GM03348 (cell line): ENCODE measurements around the gene STXBP3.
A peak's percentile ranks its signal among the peaks of the same experiment; 100 is the strongest.
"Not testable (repeated sequence)": the region's sequence is repeated elsewhere in the genome, so short reads cannot be mapped to it uniquely, and the experiment has no call there.

Experiments
- DNase-seq: peaks from one replicate; pipeline ENCODE4 v3.0.0; 2012; ENCODE audit warnings: low spot score

Gene STXBP3

DNA sequence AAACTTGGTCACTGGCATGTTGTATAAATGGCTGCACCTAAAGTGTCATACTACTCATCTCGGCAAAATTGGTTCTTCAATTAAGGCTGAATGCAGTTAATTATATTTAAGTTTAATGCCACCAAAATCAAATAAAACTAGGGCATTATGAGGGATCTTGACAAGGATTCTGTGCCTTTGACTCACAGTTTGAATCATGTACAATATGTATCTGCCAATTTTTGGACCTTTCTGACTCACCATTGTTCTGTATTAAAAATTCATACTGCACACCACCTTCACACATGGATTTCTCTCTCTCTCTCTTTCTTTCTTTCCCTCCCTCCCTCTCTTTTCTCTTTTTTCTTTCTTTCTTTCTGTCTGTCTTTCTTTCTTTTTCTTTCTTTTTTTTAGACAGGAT lies 14.1 kb upstream of the STXBP3 start:
- peak; percentile 47 for DNase-seq

GRCh38 chr1:108734171-108734865 lies 12.2 kb upstream of the STXBP3 start:
- DNase-seq, result no peak

GRCh38 chr1:108742253-108742652 lies 4.2 kb upstream of the STXBP3 start:
- DNase-seq, result no peak

DNA sequence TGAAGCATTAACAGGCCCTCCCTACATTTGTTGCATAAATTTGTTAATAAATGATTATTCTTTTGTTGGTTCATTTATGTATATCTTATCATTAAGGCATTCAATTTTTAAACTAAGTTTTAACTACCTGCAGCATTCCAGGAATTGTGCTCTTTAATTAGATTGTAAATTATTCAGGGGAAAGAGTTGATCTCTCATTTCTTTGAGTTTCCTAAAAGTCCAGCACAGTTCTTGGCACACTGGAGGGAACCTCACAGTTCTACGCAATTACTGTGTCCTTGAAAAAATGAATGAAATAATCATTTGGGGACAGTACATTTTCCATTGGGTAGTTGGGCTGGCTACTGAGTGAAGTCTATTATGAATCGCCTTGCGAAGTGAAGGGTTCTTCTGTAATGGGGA lies 493 bp upstream of the STXBP3 start:
- DNase-seq, result no peak

GRCh38 chr1:108747171-108747850 lies 837 bp downstream of the STXBP3 start:
- DNase-seq, result peak; percentile 89

- DNase-seq, result no peak
Measured at GRCh38 chr1:108747898-108748297, 1.4 kb downstream of the STXBP3 start.

DNA sequence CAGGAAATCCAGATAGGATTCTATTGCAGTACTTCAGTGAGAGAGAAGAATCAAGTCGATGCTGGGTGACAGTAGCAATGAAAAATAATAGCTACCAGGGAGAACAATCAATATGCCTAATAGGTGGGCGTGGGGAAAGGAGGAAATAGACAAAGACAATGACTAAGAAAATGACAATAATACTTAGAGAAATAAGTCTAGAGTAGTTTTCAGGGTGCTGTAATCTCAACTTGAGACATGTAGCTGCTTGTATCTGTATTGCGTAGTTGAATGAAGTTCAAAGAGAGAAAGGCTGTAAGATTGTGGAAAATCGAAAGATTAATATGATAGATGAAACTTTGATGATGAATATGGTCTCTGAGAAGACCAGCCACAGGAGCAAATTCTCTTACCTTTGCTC lies 2.6 kb downstream of the STXBP3 start:
- DNase-seq, result no peak

- DNase-seq, result no peak
Measured at GRCh38 chr1:108750476-108751181, 4.2 kb downstream of the STXBP3 start.

DNA sequence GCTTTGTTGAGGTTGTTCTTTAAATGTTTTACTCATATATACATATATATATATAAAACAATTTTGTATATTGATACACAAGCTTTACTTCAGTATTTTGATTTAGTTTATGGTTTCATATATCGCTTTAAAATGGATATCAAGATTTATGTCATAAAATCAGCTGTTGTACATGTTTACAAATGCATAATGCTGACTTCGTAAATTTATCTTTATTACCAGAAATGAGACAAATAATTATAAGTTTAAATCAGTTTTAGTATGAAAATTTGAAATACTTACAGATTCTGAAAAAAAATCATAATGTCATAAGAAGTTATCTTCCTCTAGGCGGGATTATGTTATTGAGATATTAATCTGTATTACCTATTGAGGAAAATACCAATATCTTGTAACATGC lies 6.9 kb downstream of the STXBP3 start:
- DNase-seq, result no peak

- no peak for DNase-seq
Measured at GRCh38 chr1:108758796-108759195, 12.3 kb downstream of the STXBP3 start.

GRCh38 chr1:108767115-108767514 lies 20.6 kb downstream of the STXBP3 start:
- DNase-seq, result no peak

GRCh38 chr1:108767708-108768107 lies 21.2 kb downstream of the STXBP3 start:
- DNase-seq, result no peak

GRCh38 chr1:108777839-108778238 lies 31.4 kb downstream of the STXBP3 start:
- no peak for DNase-seq

- DNase-seq, result no peak
Measured at GRCh38 chr1:108779455-108779854, 33.0 kb downstream of the STXBP3 start.

- DNase-seq, result no peak
Measured at GRCh38 chr1:108780937-108781574, 34.6 kb downstream of the STXBP3 start.

DNA sequence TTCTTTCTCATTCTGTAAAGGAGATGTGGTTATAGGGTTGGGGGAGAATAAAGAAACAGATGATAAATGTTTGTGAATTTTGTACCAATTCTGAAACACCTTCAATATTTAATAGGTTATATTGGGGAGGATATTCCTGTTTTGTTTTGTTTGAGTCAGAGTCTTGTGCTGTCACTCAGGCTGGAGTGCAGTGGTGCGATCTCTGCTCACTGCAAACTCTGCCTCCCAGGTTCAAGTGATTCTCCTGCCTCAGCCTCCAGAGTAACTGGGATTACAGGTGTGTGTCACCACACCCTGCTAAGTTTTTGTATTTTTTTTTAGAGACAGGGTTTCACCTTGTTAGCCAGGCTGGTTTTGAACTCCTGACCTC lies 35.1 kb downstream of the STXBP3 start:
- not testable (repeated sequence) for DNase-seq

GRCh38 chr1:108785264-108785663 lies 38.8 kb downstream of the STXBP3 start:
- no peak for DNase-seq

DNA sequence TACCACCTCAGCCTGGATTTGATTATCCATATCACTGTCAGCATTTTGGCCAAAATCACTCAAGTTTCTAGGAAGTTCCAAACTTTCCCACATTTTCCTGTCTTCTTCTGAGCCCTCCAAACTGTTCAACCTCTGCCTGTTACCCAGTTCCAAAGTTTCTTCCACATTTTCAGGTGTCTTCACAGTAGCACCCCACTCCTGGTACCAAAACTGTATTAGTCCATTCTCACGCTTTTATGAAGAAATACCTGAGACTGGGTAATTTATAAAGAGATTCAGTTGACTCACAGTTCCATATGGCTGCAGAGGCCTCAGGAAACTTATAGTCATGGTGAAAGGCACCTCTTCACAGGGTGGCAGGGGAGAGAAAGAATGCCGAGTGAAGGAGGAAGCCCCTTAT lies 39.4 kb downstream of the STXBP3 start:
- no peak for DNase-seq

GRCh38 chr1:108791790-108792189 lies 45.3 kb downstream of the STXBP3 start:
- no peak for DNase-seq

GRCh38 chr1:108792420-108792819 lies 45.9 kb downstream of the STXBP3 start:
- no peak for DNase-seq

DNA sequence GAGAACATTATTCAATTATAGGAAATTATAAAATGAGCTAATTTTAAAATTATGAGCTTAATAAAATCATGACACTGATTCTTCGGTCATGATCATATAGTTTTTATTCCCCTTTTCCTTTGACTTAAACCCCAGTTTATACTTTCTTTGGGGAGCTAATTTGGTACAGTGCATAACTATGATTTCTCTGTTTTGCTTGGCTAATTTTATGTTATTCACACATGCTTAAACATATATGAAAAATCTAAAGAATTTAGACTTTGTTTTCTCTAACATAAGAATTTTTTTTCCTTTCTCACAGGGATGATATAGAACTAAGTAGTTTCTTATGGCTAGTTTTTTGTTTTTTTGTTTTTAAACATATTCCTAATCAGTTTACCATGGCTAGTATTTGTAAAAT lies 52.5 kb downstream of the STXBP3 start:
- no peak for DNase-seq

DNA sequence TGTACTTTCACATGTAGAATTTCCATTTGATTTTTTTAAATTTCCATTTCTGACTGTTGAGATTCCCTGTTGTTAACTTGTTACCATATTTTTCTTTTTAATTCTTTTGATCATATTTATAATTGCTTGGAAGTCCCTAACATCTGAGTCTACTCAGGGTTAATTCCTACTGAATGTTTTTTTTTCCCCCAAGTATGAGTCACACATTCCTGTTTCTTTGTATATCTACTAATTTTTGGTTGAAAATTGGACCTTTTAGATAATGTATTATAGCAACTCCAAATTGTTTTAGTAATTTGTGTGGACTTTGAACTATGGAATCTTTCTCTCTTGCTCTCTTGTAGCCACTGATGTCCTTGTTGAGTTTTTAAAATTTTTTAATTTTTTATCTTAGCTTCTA lies 54.6 kb downstream of the STXBP3 start:
- DNase-seq, result peak; percentile 20

DNA sequence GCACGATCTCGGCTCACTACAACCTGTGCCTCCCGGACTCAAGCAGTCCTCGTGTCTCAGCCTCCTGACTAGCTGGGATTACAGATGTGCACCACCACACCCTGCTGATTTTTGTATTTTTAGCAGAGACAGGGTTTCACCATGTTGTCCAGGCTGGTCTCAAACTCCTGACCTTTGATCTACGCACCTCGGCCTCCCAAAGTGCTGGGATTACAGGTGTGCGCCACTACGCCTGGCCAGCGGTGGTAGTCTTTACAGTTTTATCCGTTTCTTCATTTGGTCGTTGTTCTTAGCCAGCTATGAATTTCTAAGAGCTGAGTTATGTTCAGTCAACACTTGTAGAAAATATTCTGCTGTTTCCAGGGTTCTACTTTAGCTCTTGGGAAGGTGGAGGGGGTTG lies 57.1 kb downstream of the STXBP3 start:
- no peak for DNase-seq
